HepG2 (cell line): ENCODE results near the gene DOLK. TPM values are rescaled to one million over a fixed set of nuclear protein-coding genes. Genes with fewer than 3 reads are reported as not detected.

Experiments used
- CAMTA2 ChIP-seq: sonication (generic); formaldehyde crosslinking; IDR thresholded peaks from 2 replicates; pipeline ENCODE4 v1.4.0; 2020; ENCODE audit warnings: mild to moderate bottlenecking, missing genetic modification reagents, borderline replicate concordance
- CHD2 ChIP-seq: IDR thresholded peaks from 2 replicates; pipeline ENCODE4 v1.6.1; 2011; ENCODE audit warnings: low read depth, low read length, improper control_type of control experiment
- EEA1 ChIP-seq: sonication (generic); formaldehyde crosslinking; IDR thresholded peaks from 2 replicates; pipeline ENCODE4 v1.5.1; 2020; ENCODE audit warnings: mild to moderate bottlenecking, missing genetic modification reagents, borderline replicate concordance
- EP300 ChIP-seq, 3 experiments: sonication (generic) in 1 of 3; formaldehyde crosslinking in 1 of 3; IDR thresholded peaks; 2 replicates each; pipeline versions ENCODE4 v1.5.1 to v1.6.1; 2011 to 2020; ENCODE audit warnings: low read depth in 2 of 3, low read length in 2 of 3, borderline replicate concordance in 1 of 3, improper control_type of control experiment in 1 of 3, mild to moderate bottlenecking in 1 of 3, missing genetic modification reagents in 1 of 3, moderate library complexity in 1 of 3
- FOXO1 ChIP-seq: sonication (generic); formaldehyde crosslinking; IDR thresholded peaks from 2 replicates; pipeline ENCODE4 v1.4.0; 2020; ENCODE audit warnings: missing genetic modification reagents
- GABPA ChIP-seq, 2 experiments: IDR thresholded peaks; 2 replicates each; pipeline ENCODE4 v1.6.1; 2011 to 2016; ENCODE audit warnings: low read depth in 2 of 2, low read length in 1 of 2, missing biosample characterization in 1 of 2, missing genetic modification characterization in 1 of 2
- GPN1 ChIP-seq: sonication (generic); formaldehyde crosslinking; IDR thresholded peaks from 2 replicates; pipeline ENCODE4 v1.5.1; 2020; ENCODE audit warnings: missing genetic modification reagents, borderline replicate concordance
- HDAC1 ChIP-seq: sonication (generic); formaldehyde crosslinking; IDR thresholded peaks from 2 replicates; pipeline ENCODE4 v1.5.1; 2020; ENCODE audit warnings: mild to moderate bottlenecking, missing genetic modification reagents
- HIVEP1 ChIP-seq: sonication (generic); formaldehyde crosslinking; IDR thresholded peaks from 2 replicates; pipeline ENCODE4 v1.4.0; 2020; ENCODE audit warnings: mild to moderate bottlenecking, missing genetic modification reagents
- HOXA9 ChIP-seq: sonication (generic); formaldehyde crosslinking; IDR thresholded peaks from 2 replicates; pipeline ENCODE4 v1.8.1; 2022; ENCODE audit warnings: missing genetic modification reagents, mild to moderate bottlenecking, moderate library complexity, borderline replicate concordance
- MAFF ChIP-seq: IDR thresholded peaks from 2 replicates; pipeline ENCODE4 v1.6.1; 2011; ENCODE audit warnings: low read depth, low read length, improper control_type of control experiment
- MAFG ChIP-seq: sonication (generic); formaldehyde crosslinking; IDR thresholded peaks from 2 replicates; pipeline ENCODE4 v1.5.1; 2020; ENCODE audit warnings: mild to moderate bottlenecking, missing genetic modification reagents
- MTF1 ChIP-seq: sonication (generic); formaldehyde crosslinking; IDR thresholded peaks from 2 replicates; pipeline ENCODE4 v1.5.0; 2020; ENCODE audit warnings: missing genetic modification reagents
- NRL ChIP-seq: sonication (generic); formaldehyde crosslinking; IDR thresholded peaks from 2 replicates; pipeline ENCODE4 v1.5.0; 2020; ENCODE audit warnings: missing genetic modification reagents, mild to moderate bottlenecking, moderate library complexity, borderline replicate concordance
- RNF2 ChIP-seq: fragments of 450-650 bp; conservative IDR thresholded peaks from 2 replicates; pipeline ENCODE4 v1.6.1; 2016; ENCODE audit warnings: low read depth
- TCF12 ChIP-seq, 2 experiments: fragments of 450-650 bp in 1 of 2; sonication (generic) in 1 of 2; formaldehyde crosslinking in 1 of 2; IDR thresholded peaks; 2 replicates each; pipeline versions ENCODE4 v1.6.1 to v1.8.0; 2017 to 2022; ENCODE audit warnings: antibody characterized with exemption in 1 of 2, mild to moderate bottlenecking in 1 of 2, missing genetic modification reagents in 1 of 2, moderate library complexity in 1 of 2
- TCF7 ChIP-seq: sonication (generic); IDR thresholded peaks from 2 replicates; pipeline ENCODE4 v1.6.1; 2016; ENCODE audit warnings: antibody characterized with exemption, low read depth
- YEATS4 ChIP-seq: sonication (generic); formaldehyde crosslinking; IDR thresholded peaks from 2 replicates; pipeline ENCODE4 v1.4.0; 2020; ENCODE audit warnings: missing genetic modification reagents, borderline replicate concordance
- ZFP36 ChIP-seq: fragments of 150-350 bp; IDR thresholded peaks from 2 replicates; pipeline ENCODE4 v1.6.1; 2018; ENCODE audit warnings: borderline replicate concordance, low read length, low read depth; ENCODE audit not compliant: partially characterized antibody
- ZFY ChIP-seq: sonication (generic); formaldehyde crosslinking; IDR thresholded peaks from 2 replicates; pipeline ENCODE4 v1.4.0; 2020; ENCODE audit warnings: missing genetic modification reagents
- ZNF263 ChIP-seq: sonication (generic); formaldehyde crosslinking; IDR thresholded peaks from 2 replicates; pipeline ENCODE4 v1.4.0; 2020; ENCODE audit warnings: missing genetic modification reagents
- ZNF362 ChIP-seq: sonication (generic); formaldehyde crosslinking; IDR thresholded peaks from 2 replicates; pipeline ENCODE4 v1.4.0; 2020; ENCODE audit warnings: missing genetic modification reagents, mild to moderate bottlenecking, borderline replicate concordance
- ZNF567 ChIP-seq: sonication (generic); formaldehyde crosslinking; IDR thresholded peaks from 2 replicates; pipeline ENCODE4 v1.8.1; 2023; ENCODE audit warnings: mild to moderate bottlenecking, missing genetic modification reagents, borderline replicate concordance
- ZNF746 ChIP-seq: sonication (generic); formaldehyde crosslinking; IDR thresholded peaks from 2 replicates; pipeline ENCODE4 v1.8.0; 2022; ENCODE audit warnings: mild to moderate bottlenecking, missing genetic modification reagents
- ZNF891 ChIP-seq: sonication (generic); formaldehyde crosslinking; IDR thresholded peaks from 2 replicates; pipeline ENCODE4 v1.5.0; 2020; ENCODE audit warnings: mild to moderate bottlenecking, missing genetic modification reagents
- ZSCAN20 ChIP-seq: sonication (generic); formaldehyde crosslinking; IDR thresholded peaks from 2 replicates; pipeline ENCODE4 v1.4.0; 2020; ENCODE audit warnings: missing genetic modification reagents, mild to moderate bottlenecking, borderline replicate concordance
- polyA plus RNA-seq, 8 experiments: library from polyadenylated mRNA; depleted of rRNA in 3 of 8; stranded (reverse) in 7 of 8; unstranded in 1 of 8; fragments of >200 nt; fragmentation: Illumina TruSeq in 4 of 8; extraction: Trizol in 4 of 8; gene quantifications; 2 replicates each; pipeline versions ENCODE4 v1.2.1 to v1.2.3, GENCODE V29; 2011 to 2016; ENCODE audit warnings: low read depth in 4 of 8, missing spikeins in 1 of 8, mixed read lengths in 1 of 8; ENCODE audit not compliant: insufficient read depth in 1 of 8
- total RNA-seq, 5 experiments: library from RNA; depleted of rRNA; stranded (reverse); fragments of >200 nt; fragmentation: Illumina TruSeq; extraction: Trizol; gene quantifications; 2 replicates each; pipeline ENCODE4 v1.2.3, GENCODE V29; 2016; ENCODE audit warnings: low read depth in 1 of 5
- TF ChIP-seq, protein P1 (sequence below): sonication (generic); formaldehyde crosslinking; IDR thresholded peaks from 2 replicates; pipeline ENCODE4 v1.5.0; 2020; ENCODE audit warnings: missing genetic modification reagents, mild to moderate bottlenecking, borderline replicate concordance

The DOLK gene
- total and polyA plus RNA-seq, 2 of the 13 experiments (the other 11 are each of a cell fraction or from before 2014, with no cell fraction given) = 15.4 to 18.7 TPM

- TF ChIP-seq ZNF746 (CRISPR knock-in tag) (no peak), NRL (CRISPR knock-in tag) (no peak), ZNF567 (CRISPR knock-in tag) (no peak), ZNF362 (CRISPR knock-in tag) (no peak), CHD2 (no peak), ZNF891 (CRISPR knock-in tag) (no peak), GPN1 (CRISPR knock-in tag) (no peak), ZSCAN20 (CRISPR knock-in tag) (no peak), MAFF (no peak), FOXO1 (CRISPR knock-in tag) (peak; percentile 47; the same call in 1 of the 2 replicates), RNF2 (no peak), GABPA (IDR thresholded peaks at IDR 0.05; ENCODE audit: low read depth, low read length) (no peak), GABPA (CRISPR knock-in tag; IDR thresholded peaks at IDR 0.05; ENCODE audit: low read depth) (peak; percentile 55; the same call in 1 of the 2 replicates), HDAC1 (no peak), ZFY (no peak), YEATS4 (CRISPR knock-in tag) (no peak), HIVEP1 (CRISPR knock-in tag) (no peak), CAMTA2 (CRISPR knock-in tag) (no peak), EEA1 (CRISPR knock-in tag) (no peak), HOXA9 (CRISPR knock-in tag) (no peak), MTF1 (CRISPR knock-in tag) (no peak), EP300 (IDR thresholded peaks at IDR 0.05; ENCODE audit: low read depth in 2 of 2, low read length in 2 of 2) (no peak), EP300 (CRISPR knock-in tag; IDR thresholded peaks at IDR 0.05; ENCODE audit: borderline replicate concordance) (no peak), MAFG (CRISPR knock-in tag) (no peak), ZFP36 (no peak), TCF7 (no peak), TCF12 (IDR thresholded peaks at IDR 0.05) (no peak), TCF12 (CRISPR knock-in tag; IDR thresholded peaks at IDR 0.05) (no peak), ZNF263 (CRISPR knock-in tag) (no peak)
- TF ChIP-seq, protein P1, sequence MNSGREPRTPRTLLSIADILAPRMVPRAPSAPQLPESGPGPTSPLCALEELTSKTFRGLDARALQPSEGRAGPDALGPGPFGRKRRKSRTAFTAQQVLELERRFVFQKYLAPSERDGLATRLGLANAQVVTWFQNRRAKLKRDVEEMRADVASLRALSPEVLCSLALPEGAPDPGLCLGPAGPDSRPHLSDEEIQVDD = no peak
These were observed 19.5 kb downstream of the DOLK start (continued) for GRCh38 chr9:128927731-128928411.
